Kidney epithelial cell (primary cell): ENCODE data around the gene KIFC3. TPM values are rescaled to one million over a fixed set of nuclear protein-coding genes. Genes with fewer than 3 reads are reported as not detected.

ENCODE experiments used
- DNase-seq: peaks from one replicate; pipeline ENCODE4 v3.0.0-alpha.2; 2010; ENCODE audit warnings: low read depth
- H3K27me3 ChIP-seq: 2 replicates; pipeline ENCODE4 v1.6.0; 2011; ENCODE audit warnings: low read length; ENCODE audit not compliant: control insufficient read depth, insufficient read depth
- H3K36me3 ChIP-seq: 2 replicates; pipeline ENCODE4 v1.5.1; 2011; ENCODE audit warnings: low read length; ENCODE audit not compliant: control insufficient read depth, insufficient read depth
- H3K4me3 ChIP-seq: 2 replicates; pipeline ENCODE4 v1.5.1; 2011; ENCODE audit warnings: low read depth, mild to moderate bottlenecking, control low read depth, low read length
- CTCF ChIP-seq: IDR thresholded peaks from 2 replicates; pipeline ENCODE4 v1.5.1; 2011; ENCODE audit warnings: mild to moderate bottlenecking, moderate library complexity, low read length, control low read depth, inconsistent platforms; ENCODE audit not compliant: insufficient read depth, poor library complexity, severe bottlenecking
- total RNA-seq: library from RNA; depleted of rRNA; stranded (reverse); fragments of >200 nt; gene quantifications from 2 replicates; pipeline ENCODE4 v1.2.3, GENCODE V29; 2015

The KIFC3 gene
- total RNA-seq, 1 donor from 2014 or later = 84.9 TPM

- Histone ChIP-seq H3K36me3 (no peaks in the 10 kb centered on the region), H3K27me3 (no peaks in the 10 kb centered on the region), H3K4me3 (no peak overlapping the region)
- DNase-seq = no peak
- no peak for TF ChIP-seq CTCF
Observed at GRCh38 chr16:57725151-57725550, 77.1 kb downstream of the KIFC3 start.

- no peak overlapping the region for H3K4me3 ChIP-seq
- no peak for DNase-seq
- no peaks in the 10 kb centered on the region for H3K36me3 ChIP-seq
- no peak for TF ChIP-seq CTCF
- no peaks in the 10 kb centered on the region for H3K27me3 ChIP-seq
Observed at GRCh38 chr16:57724531-57724930, 77.8 kb downstream of the KIFC3 start.

- Histone ChIP-seq H3K27me3 (no peaks in the 10 kb centered on the region), H3K36me3 (no peaks in the 10 kb centered on the region), H3K4me3 (no peak overlapping the region)
- no peak for DNase-seq
- peak; percentile 38 for TF ChIP-seq CTCF
Observed at GRCh38 chr16:57723170-57723569, 79.1 kb downstream of the KIFC3 start.

GRCh38 chr16:57722651-57723050 lies 79.6 kb downstream of the KIFC3 start:
- TF ChIP-seq CTCF = no peak
- no peak for DNase-seq
- Histone ChIP-seq H3K36me3 (no peaks in the 10 kb centered on the region), H3K4me3 (no peak overlapping the region), H3K27me3 (peaks cover 3% of the 10 kb centered on the region)

- TF ChIP-seq CTCF = no peak
- H3K27me3 ChIP-seq = peaks cover 3% of the 10 kb centered on the region
- DNase-seq = no peak
- H3K36me3 ChIP-seq = no peaks in the 10 kb centered on the region
- H3K4me3 ChIP-seq = no peak overlapping the region
Observed at GRCh38 chr16:57722210-57722499, 80.1 kb downstream of the KIFC3 start.

GRCh38 chr16:57721356-57722209 lies 80.7 kb downstream of the KIFC3 start:
- TF ChIP-seq CTCF = no peak
- DNase-seq = no peak
- Histone ChIP-seq H3K27me3 (peaks cover 3% of the 10 kb centered on the region), H3K4me3 (no peak overlapping the region), H3K36me3 (no peaks in the 10 kb centered on the region)
